ENCODE measurements around the gene KRTDAP. TPM values are rescaled to one million over a fixed set of nuclear protein-coding genes. Genes with fewer than 3 reads are reported as not detected.

Gene KRTDAP, protein sequence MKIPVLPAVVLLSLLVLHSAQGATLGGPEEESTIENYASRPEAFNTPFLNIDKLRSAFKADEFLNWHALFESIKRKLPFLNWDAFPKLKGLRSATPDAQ
- not detected in 2 replicates for total RNA-seq

DNA sequence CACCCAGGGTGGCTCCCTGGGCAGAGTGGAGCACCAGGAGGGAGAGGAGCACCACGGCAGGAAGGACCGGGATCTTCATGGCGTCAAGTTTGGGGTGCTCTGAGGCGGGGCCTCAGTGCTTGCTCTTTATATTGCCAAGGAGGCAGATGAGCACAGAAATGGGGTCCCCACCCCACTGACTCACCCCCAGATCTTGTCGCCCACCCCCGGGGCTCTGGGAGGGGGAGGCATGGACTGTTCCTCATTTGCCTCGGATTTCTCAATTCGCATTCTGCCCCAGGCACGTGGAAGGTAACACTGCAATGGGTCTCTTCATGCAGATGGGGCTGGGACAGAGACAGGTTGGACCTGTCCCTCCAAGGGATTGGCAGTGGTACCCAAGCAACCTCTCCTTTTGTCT, at the start of gene KRTDAP:
TSS of gene KRTDAP (minus strand) at position 101 of the 400 bp plus-strand sequence. CDS start at position 79, 22 bp downstream.

DNA sequence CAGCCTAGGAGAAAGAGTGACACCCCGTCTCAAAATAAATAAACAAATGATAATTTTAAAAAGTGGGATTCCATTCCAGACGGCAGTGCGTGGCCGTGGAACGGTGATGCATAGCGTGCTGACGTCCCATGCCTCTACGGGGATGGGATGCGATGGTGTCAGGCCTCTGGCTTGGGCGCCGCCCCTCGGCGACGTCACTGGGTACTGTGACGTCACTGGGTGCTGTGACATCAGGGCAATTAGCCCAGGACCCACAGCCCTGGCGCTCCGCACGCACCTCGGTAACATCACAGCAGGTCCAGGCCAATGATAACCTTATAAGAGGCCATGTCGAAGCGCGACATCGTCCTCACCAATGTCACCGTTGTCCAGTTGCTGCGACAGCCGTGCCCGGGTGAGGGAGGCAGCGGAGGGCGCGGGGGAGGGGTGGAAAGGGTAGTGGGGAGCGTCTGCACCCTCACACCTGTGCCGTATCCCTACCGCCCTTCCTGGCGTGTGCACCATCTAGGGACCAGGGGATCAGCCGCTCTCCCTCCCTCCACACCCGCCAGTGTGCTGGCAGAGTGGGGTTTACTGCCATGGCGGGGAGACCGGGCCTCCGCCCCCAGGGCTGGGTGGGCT, 43.0 kb upstream of the KRTDAP start, which contains the start of gene GAPDHS:
TSS of gene GAPDHS (plus strand) at position 256 of the 621 bp plus-strand sequence. CDS start at position 328, 72 bp downstream.

DNA sequence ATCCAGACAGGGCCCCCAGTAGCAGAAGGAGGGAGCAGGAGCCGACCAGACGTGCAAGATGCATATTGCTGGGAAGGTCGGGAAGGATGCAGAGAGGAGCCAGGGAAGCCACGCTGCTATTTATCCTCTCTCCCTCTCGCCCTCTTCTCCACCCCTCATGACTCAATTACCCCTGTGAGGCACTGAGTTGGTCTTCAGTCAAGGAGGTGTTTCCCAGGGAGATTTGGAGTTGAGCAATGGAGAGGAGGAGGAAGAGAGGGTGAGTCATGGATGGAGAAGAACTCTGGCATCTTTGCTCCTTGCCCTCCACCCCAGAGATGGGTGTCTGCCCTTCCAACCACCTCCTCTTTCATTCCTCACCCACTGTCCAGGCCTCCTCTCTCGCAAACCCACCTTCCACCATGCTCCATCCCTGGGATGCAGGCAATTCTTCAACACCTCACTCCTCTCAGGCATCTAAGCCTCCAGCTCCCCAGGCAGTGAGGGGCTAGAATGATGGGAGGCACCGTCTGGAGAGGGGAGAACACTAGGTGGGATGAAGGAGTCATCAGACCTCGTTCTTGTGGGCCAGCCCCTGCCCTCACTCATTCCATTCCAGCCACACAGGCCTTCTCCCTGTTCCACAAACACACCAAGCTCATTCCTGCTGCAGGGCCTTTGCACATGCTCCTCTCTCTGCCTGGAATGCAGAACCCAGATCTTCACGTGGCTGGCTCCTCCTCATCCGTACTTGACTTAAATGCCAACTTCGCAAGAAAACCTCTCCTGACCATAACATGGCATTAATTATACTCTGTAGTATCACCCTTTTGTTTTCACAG, 38.2 kb upstream of the KRTDAP start, which contains the start of gene SBSN:
TSS of gene SBSN (minus strand) at position 94 of the 821 bp plus-strand sequence. CDS start at position 64, 30 bp downstream.

DNA sequence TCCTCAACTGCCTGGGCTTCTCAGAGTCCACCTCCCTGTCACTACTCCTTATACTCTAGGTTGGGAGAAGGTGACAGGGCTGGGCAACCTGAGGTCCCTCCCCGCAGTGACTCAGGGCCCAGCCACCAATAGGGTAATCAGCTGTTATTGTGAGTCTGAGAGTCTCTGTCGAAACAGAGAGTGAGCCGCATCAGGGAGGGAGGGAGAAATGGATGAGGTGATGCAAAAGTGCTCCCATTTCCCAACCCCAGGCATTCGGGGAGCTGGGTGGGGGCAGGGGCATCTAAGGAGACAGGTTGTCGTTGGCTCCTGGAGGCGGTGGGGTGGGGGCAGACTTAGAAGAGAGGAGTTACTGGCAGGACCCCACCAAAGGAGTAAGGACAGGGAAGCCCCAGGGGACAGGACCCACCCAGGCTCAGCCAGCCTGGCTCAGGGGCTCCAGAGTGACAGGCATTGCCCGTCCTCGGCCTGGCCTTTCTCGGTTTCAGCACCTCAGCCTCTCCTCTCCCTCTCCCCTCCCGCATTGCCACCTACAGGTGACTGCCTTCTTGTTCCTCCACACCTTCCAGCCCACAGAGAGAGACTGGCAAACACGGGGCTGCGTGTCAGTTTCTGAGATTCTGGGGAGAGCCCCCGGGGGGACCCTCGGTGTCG, 23.5 kb upstream of the KRTDAP start, which contains the start of gene DMKN:
TSS of gene DMKN (minus strand) at position 22 of the 654 bp plus-strand sequence. CDS start 174 bp downstream, outside the sequence.

DNA sequence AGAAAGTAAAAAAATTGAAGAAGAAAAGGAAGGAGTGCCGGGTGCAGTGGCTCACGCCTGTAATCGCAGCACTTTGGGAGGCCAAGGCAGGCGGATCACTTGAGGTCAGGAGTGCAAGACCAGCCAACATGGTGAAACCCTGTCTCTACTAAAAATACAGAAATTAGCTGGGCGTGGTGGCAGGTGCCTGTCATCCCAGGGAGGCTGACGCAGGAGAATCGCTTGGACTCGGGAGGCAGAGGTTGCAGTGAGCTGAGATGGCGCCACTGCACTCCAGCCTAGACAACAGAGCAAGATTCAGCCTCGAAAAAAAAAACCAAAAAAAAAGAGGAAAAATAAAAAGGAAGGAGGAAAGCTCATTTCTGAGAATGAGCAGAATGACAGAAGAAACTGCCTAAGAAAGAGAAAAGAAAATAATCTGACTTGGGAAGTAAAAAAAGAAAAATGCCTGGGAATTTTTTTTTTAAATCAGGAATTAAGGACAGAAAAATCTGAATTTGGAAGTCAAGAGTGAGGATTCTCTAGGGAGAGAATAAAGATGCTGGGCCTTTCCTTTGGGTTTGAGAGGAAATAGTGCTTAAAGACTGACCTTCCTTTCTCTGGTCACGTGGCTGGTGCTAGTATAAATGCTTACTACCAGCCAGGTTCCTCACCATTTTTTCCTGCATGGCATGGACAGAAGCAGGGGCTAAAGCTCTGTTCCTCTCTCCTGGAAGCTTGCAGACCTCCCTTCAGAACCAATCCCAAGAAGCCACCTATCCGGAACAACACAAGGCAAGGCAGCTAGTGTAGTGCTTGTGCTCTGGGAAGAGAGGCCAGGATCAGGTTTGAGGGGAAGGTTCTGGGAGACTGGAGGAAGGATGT, 42.4 kb downstream of the KRTDAP start, which contains the start of gene FFAR2:
TSS of gene FFAR2 (plus strand) at position 652 of the 864 bp plus-strand sequence. CDS start 1,458 bp downstream, outside the sequence.

Other genes starting within 250 kb of the KRTDAP start
- gene LSR, start 241.5 kb downstream of the KRTDAP start, total RNA-seq, result 0.46 and 0.59 TPM in 2 replicates
- gene USF2, start 221.5 kb downstream of the KRTDAP start, total RNA-seq, result 45.1 and 52.6 TPM in 2 replicates
- not detected in 2 replicates for gene HAMP, start 207.9 kb downstream of the KRTDAP start, total RNA-seq
- gene MAG, start 198.3 kb downstream of the KRTDAP start, total RNA-seq, result not detected in 2 replicates
- 0.55 TPM in 1 of 2 replicates, not detected in the other for gene CD22, start 161.3 kb downstream of the KRTDAP start, total RNA-seq
- gene FFAR1, start 142.6 kb downstream of the KRTDAP start, total RNA-seq, result not detected in 2 replicates
- not detected in 2 replicates for gene FFAR3, start 132.0 kb downstream of the KRTDAP start, total RNA-seq
- gene GPR42, start 119.4 kb downstream of the KRTDAP start, total RNA-seq, result not detected in 2 replicates
- gene FFAR2, start 42.2 kb downstream of the KRTDAP start, total RNA-seq, result not detected in 2 replicates
- 0.23 and 0.30 TPM in 2 replicates for gene DMKN, start 23.2 kb upstream of the KRTDAP start, total RNA-seq
- 0.59 and 0.65 TPM in 2 replicates for gene SBSN, start 37.8 kb upstream of the KRTDAP start, total RNA-seq
- not detected in 2 replicates for gene GAPDHS, start 43.0 kb upstream of the KRTDAP start, total RNA-seq
- 61.2 and 100 TPM in 2 replicates for gene TMEM147, start 55.2 kb upstream of the KRTDAP start, total RNA-seq
- gene ATP4A, start 73.2 kb upstream of the KRTDAP start, total RNA-seq, result not detected in 2 replicates
- not detected in 2 replicates for gene PMIS2, start 95.7 kb upstream of the KRTDAP start, total RNA-seq
- gene HAUS5, start 122.3 kb upstream of the KRTDAP start, total RNA-seq, result 5.6 and 8.4 TPM in 2 replicates
- 30.0 and 42.8 TPM in 2 replicates for gene RBM42, start 138.6 kb upstream of the KRTDAP start, total RNA-seq
- 0.30 TPM in 1 of 2 replicates, not detected in the other for gene ETV2, start 151.3 kb upstream of the KRTDAP start, total RNA-seq
- 228 and 480 TPM in 2 replicates for gene COX6B1, start 157.9 kb upstream of the KRTDAP start, total RNA-seq
- gene UPK1A, start 176.1 kb upstream of the KRTDAP start, total RNA-seq, result not detected in 2 replicates
- gene ZBTB32, start 214.1 kb upstream of the KRTDAP start, total RNA-seq, result not detected in 2 replicates
- 5.9 and 16.0 TPM in 2 replicates for gene KMT2B, start 227.5 kb upstream of the KRTDAP start, total RNA-seq